GM21576 (cell line): Measurements from ENCODE around the gene KAT5.
"Not testable (repeated sequence)": the region's sequence is repeated elsewhere in the genome, so short reads cannot be mapped to it uniquely, and the experiment has no call there.

Experiments
- ATAC-seq: cut with Tn5 transposase; IDR thresholded peaks from one replicate; pipeline ENCODE4 v1.9.1; 2021; ENCODE audit warnings: mild to moderate bottlenecking, moderate library complexity; ENCODE audit not compliant: unreplicated experiment

KAT5 gene

DNA sequence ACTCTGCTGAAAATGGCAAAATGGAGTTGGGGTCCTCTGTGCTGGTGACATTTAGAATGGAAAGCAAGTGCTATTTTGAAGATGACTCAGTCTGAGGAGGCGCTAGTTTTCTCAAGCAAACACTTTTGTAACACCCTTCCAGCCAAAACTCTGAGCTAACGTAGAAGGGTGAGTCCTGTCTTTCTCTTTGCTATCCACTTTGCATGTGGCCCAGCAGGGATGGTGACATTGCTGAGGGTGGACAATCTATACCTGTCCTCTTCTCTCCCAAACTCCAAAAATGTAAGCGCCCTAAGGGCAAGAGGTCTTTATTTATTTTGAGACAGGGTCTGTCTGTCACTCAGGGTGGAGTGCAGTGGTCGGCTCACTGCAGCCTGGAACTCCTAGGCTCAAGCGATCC, 3.6 kb upstream of the KAT5 start:
- ATAC-seq = no peak

DNA sequence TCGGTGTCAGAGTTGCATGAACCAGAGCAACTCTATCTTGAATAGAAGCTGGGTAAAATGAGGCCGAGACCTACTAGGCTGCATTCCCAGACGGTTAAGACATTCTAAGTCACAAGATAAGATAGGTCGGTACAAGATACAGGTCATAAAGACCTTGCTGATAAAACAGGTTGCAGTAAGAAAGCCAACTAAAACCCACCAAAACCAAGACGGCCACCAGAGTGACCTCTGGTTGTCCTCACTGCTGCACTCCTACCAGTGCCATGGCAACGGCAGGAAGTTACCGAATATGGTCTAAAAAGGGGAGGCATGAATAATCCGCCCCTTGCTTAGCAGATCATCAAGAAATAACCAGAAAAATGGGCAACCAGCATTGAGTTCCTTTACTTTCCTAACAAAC, 2.4 kb upstream of the KAT5 start:
- no peak for ATAC-seq

DNA sequence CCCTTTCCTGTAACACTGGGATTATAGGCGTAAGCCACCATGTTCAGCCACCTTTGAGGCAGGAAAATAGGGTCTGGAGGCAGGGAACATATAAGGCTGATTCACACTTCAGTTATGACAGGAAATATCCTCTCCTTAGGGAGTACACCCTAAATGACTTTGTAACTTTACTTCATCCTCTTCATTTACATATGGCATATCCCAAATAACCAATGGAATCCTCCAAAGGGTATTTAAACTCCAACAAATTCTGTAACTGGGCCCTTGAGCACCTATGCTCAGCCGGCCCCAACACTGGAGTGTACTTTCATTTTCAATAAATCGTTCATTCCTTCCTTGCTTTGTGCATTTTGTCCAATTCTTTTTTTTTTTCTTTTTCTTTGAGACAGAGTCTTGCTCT, 1.6 kb upstream of the KAT5 start:
- no peak for ATAC-seq

DNA sequence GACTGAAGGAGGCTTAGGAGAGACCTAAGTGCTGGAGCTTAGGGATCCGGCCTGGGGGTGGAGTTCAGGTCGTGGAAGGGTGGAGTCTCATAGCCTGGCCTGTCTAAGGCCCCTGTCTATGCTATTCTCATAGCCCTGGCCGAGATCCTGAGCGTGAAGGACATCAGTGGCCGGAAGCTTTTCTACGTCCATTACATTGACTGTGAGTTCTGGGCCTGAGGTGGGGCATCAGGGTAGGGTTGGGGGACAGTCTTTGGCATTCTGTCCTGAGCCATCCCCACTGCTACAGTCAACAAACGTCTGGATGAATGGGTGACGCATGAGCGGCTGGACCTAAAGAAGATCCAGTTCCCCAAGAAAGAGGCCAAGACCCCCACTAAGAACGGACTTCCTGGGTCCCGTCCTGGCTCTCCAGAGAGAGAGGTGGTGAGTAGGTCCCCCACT, 603 bp downstream of the KAT5 start:
- ATAC-seq = no peak

DNA sequence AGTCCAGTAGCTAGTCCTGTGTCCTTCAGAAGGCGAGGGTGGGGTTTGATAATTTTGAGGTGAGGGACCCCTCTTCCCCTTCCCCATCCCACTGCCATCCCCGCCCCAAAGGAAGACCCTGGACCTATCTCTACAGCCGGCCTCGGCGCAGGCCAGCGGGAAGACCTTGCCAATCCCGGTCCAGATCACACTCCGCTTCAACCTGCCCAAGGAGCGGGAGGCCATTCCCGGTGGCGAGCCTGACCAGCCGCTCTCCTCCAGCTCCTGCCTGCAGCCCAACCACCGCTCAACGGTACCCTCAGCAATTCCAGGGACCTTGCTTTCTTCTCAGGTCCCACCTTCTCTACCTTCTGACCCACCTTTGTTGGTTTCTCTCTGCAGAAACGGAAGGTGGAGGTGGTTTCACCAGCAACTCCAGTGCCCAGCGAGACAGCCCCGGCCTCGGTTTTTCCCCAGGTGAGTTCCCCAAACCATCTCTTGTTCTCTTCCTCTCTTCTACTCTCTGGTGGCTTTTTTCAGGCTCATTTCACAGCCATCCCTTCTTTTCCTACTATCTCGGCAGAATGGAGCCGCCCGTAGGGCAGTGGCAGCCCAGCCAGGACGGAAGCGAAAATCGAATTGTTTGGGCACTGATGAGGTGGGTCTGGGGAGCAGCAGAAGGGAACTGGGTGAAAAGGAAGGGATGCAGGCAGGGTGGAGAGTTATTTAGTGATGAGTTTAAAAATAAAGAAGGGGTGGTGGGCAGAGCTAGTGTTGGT, 1.3 kb downstream of the KAT5 start:
- no peak for ATAC-seq

DNA sequence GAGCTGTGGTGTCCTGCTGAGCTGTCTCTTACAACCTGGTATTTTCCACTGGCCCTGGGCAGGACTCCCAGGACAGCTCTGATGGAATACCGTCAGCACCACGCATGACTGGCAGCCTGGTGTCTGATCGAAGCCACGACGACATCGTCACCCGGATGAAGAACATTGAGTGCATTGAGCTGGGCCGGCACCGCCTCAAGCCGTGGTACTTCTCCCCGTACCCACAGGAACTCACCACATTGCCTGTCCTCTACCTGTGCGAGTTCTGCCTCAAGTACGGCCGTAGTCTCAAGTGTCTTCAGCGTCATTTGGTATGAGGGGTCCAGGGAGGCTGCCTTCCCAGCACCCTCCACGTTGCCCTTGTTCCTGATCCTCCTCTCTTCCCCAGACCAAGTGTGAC, 2.4 kb downstream of the KAT5 start:
- no peak for ATAC-seq

DNA sequence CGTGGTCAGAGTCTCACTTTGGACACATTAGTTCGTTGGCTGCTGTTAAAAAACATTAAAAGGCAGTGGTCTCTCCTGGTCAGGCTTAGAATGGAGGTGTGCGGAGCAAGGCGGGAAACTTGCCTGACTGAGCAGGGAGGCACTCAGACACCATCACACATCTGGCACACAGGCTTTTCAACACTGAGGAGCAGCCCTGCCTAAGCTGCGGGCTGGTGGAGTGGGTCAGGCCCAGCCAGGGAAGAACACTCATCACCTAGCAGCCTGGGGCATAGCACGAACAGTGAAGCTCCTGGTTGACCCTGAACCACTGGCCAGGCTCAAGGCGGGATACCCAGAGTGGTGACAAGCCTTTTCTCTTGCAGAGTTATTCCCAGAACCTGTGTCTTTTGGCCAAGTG, 4.2 kb downstream of the KAT5 start:
- ATAC-seq = no peak

DNA sequence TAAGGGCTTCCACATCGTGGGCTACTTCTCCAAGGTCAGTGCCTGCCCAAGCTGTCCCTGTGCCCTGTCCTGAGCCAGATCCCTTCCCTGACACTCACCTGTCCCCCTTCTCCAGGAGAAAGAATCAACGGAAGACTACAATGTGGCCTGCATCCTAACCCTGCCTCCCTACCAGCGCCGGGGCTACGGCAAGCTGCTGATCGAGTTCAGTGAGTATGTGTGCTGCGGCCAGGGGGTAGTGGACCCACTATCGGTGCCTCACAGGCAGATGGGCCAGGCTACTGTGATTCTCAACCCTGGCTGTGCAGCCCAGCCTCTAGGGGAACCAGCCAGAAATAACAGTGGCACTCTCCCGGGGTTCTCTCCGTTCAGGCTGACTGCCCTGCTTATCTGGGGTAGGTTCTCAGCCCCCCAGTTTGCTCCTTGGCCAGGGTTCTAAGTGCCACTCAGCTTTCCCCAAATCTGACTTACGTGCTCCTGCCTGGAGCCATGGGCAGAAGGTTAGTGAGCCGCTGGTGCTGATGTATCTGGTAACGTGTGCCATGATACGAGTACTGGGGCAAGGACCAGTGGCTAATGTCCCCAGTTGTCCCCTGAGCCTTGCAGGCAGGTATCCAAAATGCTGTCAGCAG, 4.8 kb downstream of the KAT5 start:
- no peak for ATAC-seq

DNA sequence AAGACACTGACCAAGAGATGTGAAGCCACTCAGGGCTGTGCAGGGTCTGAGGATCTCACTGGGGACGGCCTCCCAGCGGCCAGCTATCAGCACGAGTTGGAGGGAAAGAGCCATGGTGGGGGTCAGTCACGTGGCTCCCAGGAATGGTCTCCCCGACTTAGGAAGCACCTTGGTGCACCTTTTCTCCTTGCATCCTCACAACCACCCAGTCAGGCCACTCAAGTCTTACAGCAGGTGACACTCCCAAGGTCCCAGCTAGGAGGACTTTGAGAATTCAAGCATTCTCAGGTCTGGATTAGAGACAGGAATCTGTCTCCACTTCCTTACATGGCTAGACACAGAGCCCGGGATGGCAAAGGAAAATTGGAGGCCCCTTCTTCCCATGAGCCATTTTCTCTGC, 5.9 kb downstream of the KAT5 start:
- ATAC-seq = no peak

DNA sequence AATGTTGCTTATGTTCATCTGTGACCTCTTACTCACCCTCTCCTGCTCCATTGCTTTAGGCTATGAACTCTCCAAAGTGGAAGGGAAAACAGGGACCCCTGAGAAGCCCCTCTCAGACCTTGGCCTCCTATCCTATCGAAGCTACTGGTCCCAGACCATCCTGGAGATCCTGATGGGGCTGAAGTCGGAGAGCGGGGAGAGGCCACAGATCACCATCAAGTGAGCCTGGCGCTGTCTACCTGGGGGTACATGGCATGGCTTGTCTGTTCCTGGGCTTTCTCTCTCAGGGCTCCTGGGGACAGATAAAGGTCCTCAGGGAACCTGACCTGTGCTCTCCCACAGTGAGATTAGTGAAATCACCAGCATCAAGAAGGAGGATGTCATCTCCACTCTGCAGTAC, 6.5 kb downstream of the KAT5 start:
- ATAC-seq = no peak

DNA sequence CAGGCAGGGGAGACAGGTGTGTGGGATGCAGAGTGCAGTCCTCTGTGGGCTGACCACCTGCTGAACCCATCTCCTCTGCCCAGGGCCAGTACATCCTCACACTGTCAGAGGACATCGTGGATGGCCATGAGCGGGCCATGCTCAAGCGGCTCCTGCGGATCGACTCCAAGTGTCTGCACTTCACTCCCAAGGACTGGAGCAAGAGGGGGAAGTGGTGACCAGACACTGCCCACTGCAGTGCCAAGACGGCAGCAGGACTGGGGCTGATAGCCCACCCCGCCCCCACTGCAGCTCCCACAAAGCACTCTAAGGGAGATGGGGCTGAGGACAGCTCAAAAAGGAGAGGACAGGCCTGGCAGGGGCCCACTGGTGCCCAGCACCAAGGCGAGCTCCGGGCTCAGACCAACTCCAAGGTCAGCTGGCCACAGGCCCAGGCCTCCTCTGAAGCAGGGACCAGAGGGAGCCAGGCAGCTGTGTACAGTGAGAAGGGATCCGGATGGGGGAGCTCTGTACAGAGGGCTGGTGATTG, 7.0 kb downstream of the KAT5 start:
- no peak for ATAC-seq

DNA sequence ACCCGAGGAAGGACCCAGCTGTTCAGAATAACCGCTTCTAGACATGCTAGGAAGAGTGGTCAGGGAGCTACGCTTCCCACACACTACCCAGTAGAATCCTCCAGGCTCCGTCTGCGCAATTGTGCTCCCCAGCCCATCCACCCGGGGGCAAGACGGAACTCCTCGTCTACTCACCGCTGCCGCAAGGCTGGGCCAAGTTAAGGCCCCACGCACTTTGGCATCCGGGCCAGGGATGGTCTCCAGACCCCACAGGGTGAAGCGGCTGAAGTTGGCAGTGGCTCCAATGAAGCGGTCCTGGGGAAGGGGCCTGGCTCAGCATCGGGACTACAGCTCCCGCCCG, 7.8 kb downstream of the KAT5 start:
- peak; percentile 15 for ATAC-seq

DNA sequence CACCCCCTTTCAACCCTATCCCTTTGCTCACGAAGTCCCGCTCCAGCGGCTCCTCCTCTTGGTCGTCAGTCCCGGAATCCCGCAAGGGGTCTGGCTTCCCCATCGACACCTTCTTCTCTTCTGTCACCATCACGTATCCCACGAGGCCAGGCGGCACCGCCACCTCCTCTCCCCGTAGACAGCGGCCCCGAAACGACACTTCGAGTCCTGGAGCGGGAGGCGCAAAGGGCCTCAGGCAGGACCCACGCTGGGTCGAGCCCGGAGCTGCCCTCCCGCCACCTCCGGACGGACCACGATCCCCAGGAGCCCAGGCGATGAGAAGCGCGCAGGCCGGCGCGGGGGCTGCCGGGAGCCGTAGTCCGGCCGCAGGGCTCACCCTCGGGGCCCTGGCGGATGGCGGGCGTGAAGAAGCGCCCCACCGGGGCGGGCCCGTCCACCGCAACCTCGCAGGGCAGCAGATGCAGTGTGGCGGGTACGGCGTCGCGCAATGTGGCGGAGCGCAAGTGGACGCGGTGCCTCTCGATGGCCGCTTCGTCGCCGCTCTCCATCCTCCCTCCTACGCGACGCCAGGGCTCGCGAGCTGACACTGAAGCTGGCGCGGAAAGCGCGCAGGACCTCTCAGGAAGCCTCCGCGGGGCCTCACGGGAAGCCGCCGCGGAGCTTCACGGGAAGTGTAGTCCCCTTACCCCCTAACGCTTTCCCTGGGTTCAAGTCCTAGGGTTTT, 8.3 kb downstream of the KAT5 start, which contains the start of gene RNASEH2C:
RNASEH2C (minus strand) TSS at position 588 of the 724 bp plus-strand sequence; CDS start at position 548, 40 bp downstream.
- peak; percentile 65 for ATAC-seq

DNA sequence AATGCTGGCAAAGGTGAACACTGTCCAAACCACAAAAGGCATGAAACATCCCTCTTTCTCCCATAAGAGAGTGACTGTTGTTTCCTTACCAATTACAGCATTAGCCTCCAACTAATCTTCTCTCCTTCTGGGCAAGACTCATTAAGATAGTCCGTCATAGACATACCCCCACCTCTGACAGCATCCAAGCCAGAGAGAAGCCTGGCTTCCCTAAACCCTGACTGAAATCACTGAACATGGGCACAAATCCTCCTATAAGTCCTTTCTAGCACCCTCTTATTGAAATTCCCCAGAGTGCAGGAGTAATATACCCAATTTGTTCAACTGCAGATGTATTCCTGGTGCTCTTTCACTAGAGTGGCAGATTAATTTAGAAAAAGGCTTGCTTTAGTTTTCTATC, 10.2 kb downstream of the KAT5 start:
- no peak for ATAC-seq

DNA sequence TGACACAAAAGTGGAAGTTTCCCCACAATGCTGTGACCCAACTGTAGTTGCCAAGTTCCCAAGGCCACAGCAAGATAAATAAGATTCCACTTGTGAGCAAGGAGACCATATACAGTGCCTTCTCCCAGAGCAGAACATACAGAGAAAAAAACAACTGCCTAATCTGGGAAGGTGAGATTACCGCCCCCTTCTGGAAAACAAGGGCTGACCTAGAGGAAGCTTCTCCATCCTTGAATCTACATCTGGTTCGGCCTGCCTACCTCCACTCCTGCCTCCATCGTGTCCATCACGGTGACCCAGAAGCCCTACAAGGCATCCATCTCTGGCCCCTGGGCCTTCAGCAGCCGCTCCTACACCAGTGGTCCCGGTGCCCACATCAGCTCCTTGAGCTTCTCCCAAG, 14.6 kb downstream of the KAT5 start:
- ATAC-seq = no peak

DNA sequence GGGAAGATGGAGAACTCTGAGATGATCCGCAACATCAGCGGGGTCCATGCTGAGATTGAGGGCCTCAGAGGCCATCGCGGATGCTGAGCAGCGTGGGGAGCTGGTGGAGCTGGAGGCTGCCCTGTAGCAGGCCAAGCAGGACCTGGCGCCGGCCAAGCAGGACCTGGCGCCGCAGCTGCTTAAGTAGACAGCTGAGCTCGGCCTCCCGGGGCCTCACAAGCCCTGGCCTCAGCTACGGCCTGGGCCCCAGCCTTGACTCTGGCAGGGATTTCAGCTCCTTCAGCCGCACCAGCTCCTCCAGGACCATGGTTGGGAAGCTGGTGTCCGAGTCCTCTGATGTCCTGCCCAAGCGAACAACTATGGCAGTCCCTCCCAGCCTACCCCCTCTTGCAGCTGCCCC, 15.8 kb downstream of the KAT5 start:
- ATAC-seq = no peak

DNA sequence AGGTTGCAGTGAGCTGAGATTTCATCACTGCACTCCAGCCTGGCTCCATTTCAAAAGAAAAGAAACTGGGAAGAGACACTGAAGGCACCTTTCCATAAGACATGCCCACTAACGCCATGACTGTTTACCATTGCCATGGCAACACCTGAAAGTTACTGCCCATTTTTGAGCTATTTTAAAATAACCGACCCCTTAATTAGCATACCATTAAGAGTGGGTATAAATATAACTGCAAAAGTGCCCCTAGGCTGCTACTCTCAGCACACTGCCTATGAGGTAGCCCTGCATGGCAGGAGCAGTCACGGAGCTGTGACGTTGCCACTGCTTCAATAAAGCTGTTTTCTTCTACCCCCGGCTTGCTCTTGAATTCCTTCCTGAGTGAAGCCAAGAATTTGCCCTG, 18.4 kb downstream of the KAT5 start:
- no peak for ATAC-seq

DNA sequence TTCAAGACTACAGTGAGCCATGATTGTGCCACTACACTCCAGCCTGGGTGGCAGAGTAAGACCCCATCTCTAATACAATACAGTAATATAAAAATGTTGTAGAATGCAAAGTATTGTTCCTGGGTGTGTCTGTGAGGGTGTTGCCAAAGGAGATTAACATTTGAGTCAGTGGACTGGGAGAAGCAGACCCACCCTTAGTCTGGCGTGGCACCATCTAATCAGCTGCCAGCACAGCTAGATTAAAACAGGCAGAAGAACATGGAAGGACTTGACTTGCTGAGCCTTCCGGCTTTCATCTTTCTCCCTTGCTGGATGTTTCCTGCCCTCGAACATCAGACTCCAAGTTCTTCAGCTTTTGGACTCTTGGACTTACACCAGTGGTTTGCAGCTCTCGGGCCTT, 23.1 kb downstream of the KAT5 start:
- not testable (repeated sequence) for ATAC-seq

DNA sequence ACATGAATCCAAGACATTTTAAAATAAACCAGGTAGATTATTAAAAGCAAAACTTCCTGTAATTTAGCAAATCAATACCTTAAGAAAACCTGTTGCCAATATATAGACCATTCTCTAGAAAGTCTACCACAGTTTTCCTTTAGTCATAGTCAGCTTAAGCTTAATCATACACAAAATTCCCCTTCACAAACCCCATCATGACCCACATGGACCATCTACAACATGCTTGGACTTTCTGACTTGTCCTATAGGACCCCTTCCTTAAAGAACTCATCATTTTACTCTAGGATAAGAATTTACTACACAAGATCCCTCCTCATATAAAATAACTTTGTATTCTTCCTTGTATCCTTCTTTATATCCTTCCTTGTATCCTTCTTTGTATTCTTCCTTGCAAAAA, 24.8 kb downstream of the KAT5 start:
- ATAC-seq = no peak

DNA sequence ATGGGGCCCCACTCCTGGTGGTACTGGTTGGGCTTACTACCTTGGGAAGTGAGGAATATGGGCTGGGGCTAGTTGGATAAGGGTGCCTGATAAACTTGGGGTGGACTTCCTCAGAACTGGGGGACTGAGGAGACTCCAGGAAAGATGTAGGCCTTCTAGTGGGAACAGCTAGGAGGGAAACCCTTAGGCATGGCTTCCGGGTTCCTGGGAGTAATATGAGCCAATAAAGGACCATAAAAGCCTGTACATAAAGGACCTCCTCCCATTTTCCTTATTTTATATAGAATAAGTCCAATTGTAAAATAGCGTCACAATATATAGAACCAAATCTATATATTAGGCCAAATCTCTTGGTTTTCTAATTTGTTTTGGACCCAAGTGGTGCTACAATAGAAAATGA, 27.0 kb downstream of the KAT5 start:
- ATAC-seq = no peak

DNA sequence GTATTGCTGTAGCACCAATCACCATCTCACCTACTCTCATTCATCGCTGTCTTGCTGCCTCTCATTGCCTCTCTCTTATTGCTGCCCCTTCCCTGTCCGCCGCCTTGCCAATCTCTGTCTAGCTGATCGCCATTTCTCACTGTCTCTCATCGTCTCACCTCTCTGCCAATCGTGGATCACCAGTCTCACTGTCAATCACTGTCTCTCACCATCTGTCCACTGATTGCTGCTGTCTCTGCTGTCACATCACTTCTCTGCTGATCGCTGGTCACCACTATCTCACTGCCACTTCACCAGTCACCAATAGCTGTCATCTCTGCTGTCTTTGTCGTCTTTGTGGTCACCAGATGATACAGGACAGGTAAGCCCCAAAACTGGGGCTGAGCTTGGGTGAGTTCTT, 29.1 kb downstream of the KAT5 start:
- no peak for ATAC-seq

DNA sequence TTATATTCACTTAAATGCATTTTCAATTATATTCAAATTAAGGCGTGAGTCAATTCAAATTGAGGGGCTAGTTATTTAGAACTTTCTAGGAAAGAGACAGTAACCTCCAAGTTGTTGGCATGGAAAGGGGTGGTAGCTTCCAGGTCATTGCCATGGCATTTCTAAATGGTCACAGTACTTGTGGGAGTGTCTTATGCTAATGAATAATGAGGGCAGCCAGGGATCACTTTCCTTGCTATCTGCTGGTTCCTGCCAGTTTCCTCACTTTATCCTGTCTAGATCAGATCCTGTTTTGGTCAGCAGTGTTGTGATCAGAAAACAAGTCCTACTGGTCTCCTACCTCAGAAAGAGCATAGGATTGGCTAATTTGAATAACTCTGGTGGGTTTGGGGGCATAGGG, 30.3 kb downstream of the KAT5 start:
- no peak for ATAC-seq
